Adrenal gland (tissue), 5 donors: ENCODE results near the gene PDGFB.

ENCODE experiments used
- POLR2A ChIP-seq, 2 donors: fragments of 450-650 bp; IDR thresholded peaks; one replicate each; pipeline ENCODE4 v1.6.1; 2017; ENCODE audit warnings: antibody characterized with exemption in 2 of 2, mild to moderate bottlenecking in 2 of 2, moderate library complexity in 1 of 2
- TF ChIP-seq, protein P1 (sequence below), 6 experiments: fragments of 450-650 bp in 4 of 6; fragments of 200-600 bp in 2 of 6; sonication (generic) in 1 of 6; IDR thresholded peaks; 1 replicate in 5 of 6; 2 replicates in 1 of 6; pipeline versions ENCODE4 v1.5.1 to v1.8.0; 2016 to 2021; ENCODE audit warnings: antibody characterized with exemption in 6 of 6, mild to moderate bottlenecking in 2 of 6, moderate library complexity in 1 of 6
- donor health status: DM: no; HTN: no; CAD: no.

GRCh38 chr22:39269095-39269790 lies 24.5 kb upstream of the PDGFB start:
- TF ChIP-seq, protein P1, sequence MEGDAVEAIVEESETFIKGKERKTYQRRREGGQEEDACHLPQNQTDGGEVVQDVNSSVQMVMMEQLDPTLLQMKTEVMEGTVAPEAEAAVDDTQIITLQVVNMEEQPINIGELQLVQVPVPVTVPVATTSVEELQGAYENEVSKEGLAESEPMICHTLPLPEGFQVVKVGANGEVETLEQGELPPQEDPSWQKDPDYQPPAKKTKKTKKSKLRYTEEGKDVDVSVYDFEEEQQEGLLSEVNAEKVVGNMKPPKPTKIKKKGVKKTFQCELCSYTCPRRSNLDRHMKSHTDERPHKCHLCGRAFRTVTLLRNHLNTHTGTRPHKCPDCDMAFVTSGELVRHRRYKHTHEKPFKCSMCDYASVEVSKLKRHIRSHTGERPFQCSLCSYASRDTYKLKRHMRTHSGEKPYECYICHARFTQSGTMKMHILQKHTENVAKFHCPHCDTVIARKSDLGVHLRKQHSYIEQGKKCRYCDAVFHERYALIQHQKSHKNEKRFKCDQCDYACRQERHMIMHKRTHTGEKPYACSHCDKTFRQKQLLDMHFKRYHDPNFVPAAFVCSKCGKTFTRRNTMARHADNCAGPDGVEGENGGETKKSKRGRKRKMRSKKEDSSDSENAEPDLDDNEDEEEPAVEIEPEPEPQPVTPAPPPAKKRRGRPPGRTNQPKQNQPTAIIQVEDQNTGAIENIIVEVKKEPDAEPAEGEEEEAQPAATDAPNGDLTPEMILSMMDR (IDR thresholded peaks at IDR 0.05): no peak
- TF ChIP-seq POLR2A (IDR thresholded peaks at IDR 0.05): no peak
